Colon (tissue), 2 donors: ENCODE measurements around the gene ZNF610.

Source experiments
- FAIRE-seq: peaks from 2 replicates; lab custom pipeline; 2012; peaks lifted over from hg19 to GRCh38; lab: Jason Lieb, UNC
- donor health status: control.
- donor health status: control.

The ZNF610 gene

DNA sequence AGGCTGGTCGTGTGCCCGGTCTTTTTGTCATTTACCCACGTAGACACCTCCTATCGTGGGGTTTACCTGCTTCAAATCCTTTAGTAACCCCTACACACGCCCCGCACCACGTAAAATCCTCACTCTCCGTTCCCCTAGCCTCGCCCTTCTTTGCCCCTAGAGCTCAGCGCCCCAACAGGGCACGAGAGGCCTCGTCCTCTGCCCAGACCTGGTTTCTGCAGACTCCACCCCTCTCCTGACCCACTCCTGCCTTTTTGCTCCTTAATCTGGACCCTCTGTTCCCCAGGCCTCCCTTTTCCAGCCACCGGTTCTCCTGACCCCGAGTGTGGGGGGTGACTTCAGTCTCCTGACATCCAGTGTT lies 62.0 kb downstream of the ZNF610 start:
- no peak for FAIRE-seq

DNA sequence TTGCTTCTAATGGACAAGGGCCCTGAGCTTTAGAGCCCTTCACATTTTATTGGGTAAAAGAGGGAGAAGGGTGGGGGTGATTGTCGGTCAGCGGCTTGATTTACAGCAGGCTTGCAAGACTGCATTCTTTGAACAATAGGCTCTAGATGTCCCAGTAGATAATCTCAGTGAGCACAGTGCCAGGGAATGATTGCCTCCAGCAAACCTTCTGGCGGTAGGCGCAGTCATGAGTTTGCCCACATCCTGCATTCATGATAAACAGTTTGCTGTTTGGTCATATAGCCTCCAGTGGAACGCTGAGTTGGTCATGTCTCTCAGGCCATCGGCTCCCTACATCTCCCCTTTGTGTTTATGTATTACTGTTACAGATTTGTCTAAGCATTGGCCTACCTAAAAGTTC lies 74.2 kb downstream of the ZNF610 start:
- no peak for FAIRE-seq

DNA sequence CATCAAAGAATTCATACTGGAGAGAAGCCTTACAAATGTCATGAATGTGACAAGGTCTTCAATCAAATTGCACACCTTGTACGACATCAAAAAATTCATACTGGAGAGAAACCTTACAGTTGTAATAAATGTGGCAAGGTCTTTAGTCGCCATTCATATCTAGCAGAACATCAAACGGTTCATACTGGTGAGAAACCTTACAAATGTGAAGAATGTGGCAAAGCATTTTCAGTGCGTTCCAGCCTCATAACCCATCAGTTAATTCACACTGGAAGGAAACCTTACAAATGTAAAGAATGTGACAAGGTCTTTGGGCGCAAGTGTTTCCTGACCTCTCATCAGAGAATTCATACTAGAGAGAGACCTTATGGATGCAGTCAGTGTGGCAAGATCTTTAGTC lies 79.7 kb downstream of the ZNF610 start:
- FAIRE-seq, result no peak
